Measurements from ENCODE around the gene CGNL1.

DNA sequence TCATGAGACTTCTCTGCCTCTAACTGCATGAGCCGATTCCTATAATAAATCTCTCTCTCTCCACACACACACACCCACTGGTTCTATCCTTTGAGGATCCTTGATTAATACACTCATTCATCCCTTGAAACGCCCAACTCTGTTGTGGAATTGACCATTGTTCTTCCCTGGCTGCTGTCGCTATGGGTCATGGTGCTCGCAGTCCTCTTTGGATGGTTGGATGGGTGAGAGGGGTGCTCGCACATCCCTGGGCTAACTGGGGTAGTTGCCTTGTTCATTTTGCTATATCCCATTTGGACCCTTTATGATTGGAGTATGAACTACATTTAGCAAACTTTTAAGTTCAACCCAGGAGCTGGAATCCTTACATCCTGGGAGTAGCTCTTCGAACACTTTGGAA, 181.5 kb downstream of the CGNL1 start:
- TF ChIP-seq, protein P1, sequence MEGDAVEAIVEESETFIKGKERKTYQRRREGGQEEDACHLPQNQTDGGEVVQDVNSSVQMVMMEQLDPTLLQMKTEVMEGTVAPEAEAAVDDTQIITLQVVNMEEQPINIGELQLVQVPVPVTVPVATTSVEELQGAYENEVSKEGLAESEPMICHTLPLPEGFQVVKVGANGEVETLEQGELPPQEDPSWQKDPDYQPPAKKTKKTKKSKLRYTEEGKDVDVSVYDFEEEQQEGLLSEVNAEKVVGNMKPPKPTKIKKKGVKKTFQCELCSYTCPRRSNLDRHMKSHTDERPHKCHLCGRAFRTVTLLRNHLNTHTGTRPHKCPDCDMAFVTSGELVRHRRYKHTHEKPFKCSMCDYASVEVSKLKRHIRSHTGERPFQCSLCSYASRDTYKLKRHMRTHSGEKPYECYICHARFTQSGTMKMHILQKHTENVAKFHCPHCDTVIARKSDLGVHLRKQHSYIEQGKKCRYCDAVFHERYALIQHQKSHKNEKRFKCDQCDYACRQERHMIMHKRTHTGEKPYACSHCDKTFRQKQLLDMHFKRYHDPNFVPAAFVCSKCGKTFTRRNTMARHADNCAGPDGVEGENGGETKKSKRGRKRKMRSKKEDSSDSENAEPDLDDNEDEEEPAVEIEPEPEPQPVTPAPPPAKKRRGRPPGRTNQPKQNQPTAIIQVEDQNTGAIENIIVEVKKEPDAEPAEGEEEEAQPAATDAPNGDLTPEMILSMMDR (IDR thresholded peaks at IDR 0.05; ENCODE audit: borderline replicate concordance, extremely low read depth, low read length, poor library complexity, severe bottlenecking): no peak
- no peak for TF ChIP-seq EZH2 (IDR thresholded peaks at IDR 0.05; ENCODE audit: borderline replicate concordance, low read depth, low read length, severe bottlenecking)

Data from DND-41 (cell line).